ENCODE results near the gene FRAS1. TPM values are rescaled to one million over a fixed set of nuclear protein-coding genes. Genes with fewer than 3 reads are reported as not detected.
"Not testable (repeated sequence)": the region's sequence is repeated elsewhere in the genome, so short reads cannot be mapped to it uniquely, and the experiment has no call there.

The FRAS1 gene
- total RNA-seq, 2 donors from 2014 or later: 2.3 to 8.1 TPM

- intact Hi-C loops (cut with DNase I): no loop called here
- DNase-seq (ENCODE audit: low spot score): no peak
These were observed 371.9 kb downstream of the FRAS1 start for GRCh38 chr4:78428996-78429395.

- no peak for DNase-seq (ENCODE audit: low spot score)
- intact Hi-C loops (cut with DNase I): no loop called here
These were observed 375.8 kb downstream of the FRAS1 start for GRCh38 chr4:78432896-78433295.

DNA sequence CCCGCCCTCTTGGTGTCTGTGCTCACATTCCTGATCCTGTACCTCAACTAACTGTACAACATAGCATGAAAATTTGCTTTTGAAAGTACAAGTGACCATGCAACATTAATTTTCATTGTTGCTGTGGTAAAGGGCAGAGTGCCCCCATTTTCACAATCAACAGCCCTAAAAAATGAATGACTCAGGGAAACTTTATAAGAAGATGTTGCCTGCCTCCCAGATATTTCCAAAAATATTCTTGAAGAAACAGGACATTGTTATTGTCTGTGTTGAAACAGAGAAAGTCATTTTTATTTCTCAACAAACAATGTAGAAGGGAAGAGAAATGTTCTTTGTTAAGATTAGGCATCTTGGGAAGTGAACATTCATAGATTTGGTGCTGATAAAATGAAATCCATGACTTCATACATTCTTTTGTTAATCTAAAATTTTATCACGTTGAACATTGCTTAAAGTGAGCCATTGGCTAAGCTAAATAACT is 380.5 kb downstream of the FRAS1 start:
- no peak for DNase-seq (ENCODE audit: low spot score)

GRCh38 chr4:78439328-78439727 is 382.2 kb downstream of the FRAS1 start:
- DNase-seq (ENCODE audit: low spot score): no peak
- intact Hi-C loops (cut with DNase I): no loop called here

More for the DNA sequence above, 380.5 kb downstream of the FRAS1 start:
- intact Hi-C loops (cut with DNase I): no loop called here

DNA sequence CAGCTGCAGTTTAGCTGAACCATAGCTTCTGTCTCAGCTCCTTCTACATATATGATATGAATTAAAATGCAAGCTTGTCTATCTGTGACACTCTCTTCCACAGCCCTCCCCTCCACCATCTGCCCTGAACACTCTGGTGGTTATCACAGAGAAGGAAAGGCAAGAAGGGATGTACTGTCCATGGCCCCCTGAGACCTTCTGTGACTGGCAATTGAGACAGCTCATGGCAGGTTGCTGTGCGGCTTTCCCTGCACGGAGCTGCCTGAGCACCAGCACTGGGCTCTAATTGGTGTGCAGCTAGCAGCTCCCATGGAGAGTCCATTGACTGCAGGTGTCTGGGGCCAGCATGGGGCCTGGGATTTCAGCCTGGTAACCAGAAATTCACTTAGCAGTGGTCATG is 384.6 kb downstream of the FRAS1 start:
- intact Hi-C loops (cut with DNase I): no loop called here
- no peak for DNase-seq (ENCODE audit: low spot score)

- no peak for DNase-seq (ENCODE audit: low spot score)
- intact Hi-C loops (cut with DNase I): no loop called here
These were observed 389.5 kb downstream of the FRAS1 start for GRCh38 chr4:78446619-78447018.

DNA sequence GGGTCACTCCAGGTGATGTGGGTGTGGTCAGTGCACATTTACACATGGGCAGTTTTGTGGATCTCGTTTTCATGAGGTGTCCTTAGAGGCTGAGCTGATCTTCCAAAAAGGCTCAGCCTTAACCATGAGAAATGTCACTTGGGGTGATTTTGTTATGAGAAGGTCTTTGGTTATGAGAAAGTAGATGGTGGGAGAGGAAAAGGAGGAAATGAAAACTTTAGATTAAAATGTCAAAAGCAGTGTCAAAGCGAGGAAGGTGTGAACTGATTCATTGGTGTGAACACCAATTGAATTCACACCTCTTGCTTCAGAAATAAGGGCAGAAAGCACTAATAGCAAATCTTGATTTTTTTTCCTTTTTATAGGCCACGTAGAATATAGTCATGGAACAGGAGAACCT is 394.3 kb downstream of the FRAS1 start:
- DNase-seq (ENCODE audit: low spot score): no peak
- intact Hi-C loops (cut with DNase I): no loop called here

DNA sequence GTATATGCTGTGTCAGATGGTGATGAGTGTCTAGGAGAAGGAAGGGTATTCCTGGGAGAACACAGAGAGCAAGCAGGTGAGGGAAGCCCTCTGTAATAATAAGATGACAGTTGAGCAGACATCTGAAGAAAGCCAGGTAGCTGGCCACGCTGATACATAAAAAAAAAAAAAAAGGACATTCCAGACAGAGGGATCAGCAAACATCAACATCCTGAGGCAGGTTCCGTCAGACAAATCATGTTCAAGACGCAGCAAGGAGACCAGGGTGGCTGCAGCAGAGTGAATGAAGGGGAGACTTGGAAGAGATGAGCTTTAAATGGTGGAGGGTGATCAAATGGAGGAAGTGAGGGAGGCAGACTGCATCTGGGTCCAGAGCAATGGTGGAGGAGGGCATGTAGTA is 396.9 kb downstream of the FRAS1 start:
- no peak for DNase-seq (ENCODE audit: low spot score)
- intact Hi-C loops (cut with DNase I): no loop called here

DNA sequence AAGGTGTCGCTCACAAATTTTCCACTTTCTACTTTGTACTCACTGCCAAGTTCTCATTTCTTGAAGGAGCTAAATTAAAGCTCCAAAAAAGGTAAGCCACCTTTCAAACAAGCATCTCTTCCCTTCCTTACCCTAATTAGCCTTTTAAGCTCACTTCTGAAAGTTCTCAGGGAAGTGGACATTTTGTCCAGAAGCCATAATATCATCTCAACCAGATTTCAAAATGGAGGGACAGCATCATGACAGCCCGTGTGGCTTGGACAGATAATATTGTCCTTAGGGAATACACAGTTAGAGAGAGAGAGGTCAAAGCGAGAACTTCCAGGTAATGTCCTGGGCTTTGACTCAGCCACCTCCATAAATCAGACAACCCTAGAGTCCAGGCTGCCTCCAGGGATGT is 400.6 kb downstream of the FRAS1 start:
- no peak for DNase-seq (ENCODE audit: low spot score)
- intact Hi-C loops (cut with DNase I): no loop called here

DNA sequence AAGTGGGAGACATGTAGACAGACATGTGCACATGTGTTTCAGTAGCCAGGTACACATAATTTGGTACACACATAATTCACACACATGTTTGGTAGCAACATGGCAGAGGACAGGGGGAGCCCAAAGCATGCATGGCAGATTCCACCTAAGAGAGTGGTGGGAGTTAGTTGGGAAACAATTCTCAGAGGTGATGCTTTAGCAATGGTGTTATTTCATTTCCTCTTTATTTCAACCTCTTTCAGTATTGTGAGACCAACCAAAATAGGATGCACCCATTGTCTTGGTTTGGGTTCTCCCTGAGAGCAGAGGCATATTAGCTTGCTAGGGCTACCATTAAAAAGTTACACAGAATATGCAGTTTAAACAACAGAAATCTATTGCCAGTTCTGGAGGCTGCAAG is 402.2 kb downstream of the FRAS1 start:
- no peak for DNase-seq (ENCODE audit: low spot score)
- intact Hi-C loops (cut with DNase I): no loop called here

GRCh38 chr4:78460368-78460767 is 403.2 kb downstream of the FRAS1 start:
- intact Hi-C loops (cut with DNase I): no loop called here
- DNase-seq (ENCODE audit: low spot score): no peak

GRCh38 chr4:78464265-78464664 is 407.1 kb downstream of the FRAS1 start:
- DNase-seq (ENCODE audit: low spot score): no peak
- intact Hi-C loops (cut with DNase I): no loop called here

DNA sequence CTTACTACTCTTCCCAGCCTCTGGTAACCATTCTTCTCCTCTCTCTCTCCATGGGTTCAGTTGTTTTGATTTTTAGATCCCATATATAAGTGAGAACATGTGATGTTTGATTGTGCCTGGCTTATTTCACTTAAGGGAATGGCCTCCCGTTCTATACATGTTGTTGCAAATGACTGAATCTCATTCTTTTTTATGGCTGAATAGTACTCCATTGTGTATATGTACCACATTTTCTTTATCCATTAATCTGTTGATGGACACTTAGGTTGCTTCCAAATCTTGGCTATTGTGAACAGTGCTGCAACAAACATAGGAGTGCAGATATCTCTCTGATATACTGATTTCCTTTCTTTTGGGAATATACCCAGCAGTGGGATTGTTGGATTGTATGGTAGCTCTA is 410.1 kb downstream of the FRAS1 start:
- intact Hi-C loops (cut with DNase I); DNase-seq (ENCODE audit: low spot score): not testable (repeated sequence)

GRCh38 chr4:78468272-78468671 is 411.1 kb downstream of the FRAS1 start:
- intact Hi-C loops (cut with DNase I): no loop called here
- DNase-seq (ENCODE audit: low spot score): no peak

DNA sequence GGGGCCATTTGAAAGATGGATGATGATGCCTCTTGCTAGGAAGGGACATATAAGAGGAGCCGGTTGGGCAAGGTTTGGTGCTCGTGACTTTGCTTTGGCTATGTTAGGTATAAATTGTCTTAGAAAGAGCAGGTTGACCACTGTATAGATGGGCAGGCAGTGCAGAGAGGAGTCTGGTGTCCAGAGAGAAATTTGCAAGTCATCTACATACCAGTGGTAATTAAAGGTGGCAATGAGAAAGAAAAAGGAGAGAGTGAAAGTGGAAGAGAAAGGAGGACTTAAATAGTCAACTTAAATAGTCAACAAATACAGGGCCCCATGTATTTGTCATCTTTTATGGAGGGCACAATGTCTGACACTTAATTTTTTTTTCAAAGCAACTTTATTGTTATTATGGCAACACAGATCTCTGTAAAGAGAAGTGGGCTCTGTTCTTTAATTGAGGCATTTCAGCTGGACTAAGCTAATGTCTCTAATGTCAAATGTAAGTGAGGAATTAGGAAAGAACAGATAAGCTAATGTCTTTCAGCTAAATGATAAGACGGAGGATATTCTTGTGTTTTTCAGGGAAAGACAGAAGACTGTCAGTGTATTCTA is 419.1 kb downstream of the FRAS1 start:
- DNase-seq (ENCODE audit: low spot score): no peak
- intact Hi-C loops (cut with DNase I): no loop called here

- intact Hi-C loops (cut with DNase I): no loop called here
- DNase-seq (ENCODE audit: low spot score): no peak
These were observed 420.2 kb downstream of the FRAS1 start for GRCh38 chr4:78477276-78477675.

DNA sequence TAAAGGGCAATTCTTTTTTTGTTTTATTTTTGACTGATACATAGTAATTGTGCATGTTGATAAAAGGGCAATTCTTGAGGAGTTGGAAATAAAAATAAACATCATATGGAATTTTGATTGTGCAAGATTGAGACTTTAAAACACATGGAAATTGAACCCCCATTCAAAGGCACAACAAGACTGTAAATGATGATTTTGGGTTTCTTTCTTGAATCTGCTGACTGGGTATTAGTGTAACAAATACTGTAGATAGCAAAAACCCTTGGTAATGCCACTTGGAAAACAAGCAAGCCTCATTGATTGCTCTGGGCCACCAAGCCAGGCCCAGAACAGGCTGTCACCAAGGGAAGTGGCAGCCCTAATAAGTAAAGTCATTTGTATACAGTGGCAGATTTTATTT is 421.4 kb downstream of the FRAS1 start:
- intact Hi-C loops (cut with DNase I): no loop called here

DNA sequence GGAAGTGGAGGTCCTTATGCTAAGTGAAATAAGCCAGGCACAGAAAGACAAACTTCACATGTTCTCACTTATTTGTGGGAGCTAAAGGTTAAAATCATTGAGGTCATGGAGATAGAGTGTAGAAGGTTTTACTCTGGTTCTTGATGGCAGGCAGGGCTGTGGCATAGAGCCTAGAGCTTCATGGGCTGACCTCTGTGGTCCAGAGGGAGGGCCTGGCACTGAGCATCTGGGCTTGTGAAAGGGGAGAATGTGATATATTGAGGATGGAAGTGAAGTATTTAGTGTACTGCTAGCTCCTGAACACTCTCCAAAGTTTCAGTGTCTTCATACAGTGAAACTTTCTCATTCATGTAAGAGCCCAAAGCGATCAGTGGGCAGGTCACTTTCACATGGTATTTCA is 423.2 kb downstream of the FRAS1 start:
- intact Hi-C loops (cut with DNase I): loop anchor here in 1 of 2 donors (10.0 kb wide), 1 partner anchor 1205 kb away; no protein-coding TSS in a partner anchor
- DNase-seq (ENCODE audit: low spot score): no peak

More for the DNA sequence above, 421.4 kb downstream of the FRAS1 start:
- DNase-seq (ENCODE audit: low spot score): no peak

- intact Hi-C loops (cut with DNase I): loop anchor here in 1 of 2 donors (10.0 kb wide), 1 partner anchor 1204 kb away; no protein-coding TSS in a partner anchor
- DNase-seq (ENCODE audit: low spot score): no peak
These were observed 424.1 kb downstream of the FRAS1 start for GRCh38 chr4:78481180-78481579.

- intact Hi-C loops (cut with DNase I): loop anchor here in 1 of 2 donors (10.0 kb wide), 1 partner anchor 1203 kb away; no protein-coding TSS in a partner anchor
- no peak for DNase-seq (ENCODE audit: low spot score)
These were observed 425.2 kb downstream of the FRAS1 start for GRCh38 chr4:78482281-78482680.

GRCh38 chr4:78483811-78484210 is 426.7 kb downstream of the FRAS1 start:
- intact Hi-C loops (cut with DNase I): loop anchor here in 1 of 2 donors (10.0 kb wide), 1 partner anchor 1201 kb away; no protein-coding TSS in a partner anchor

More at GRCh38 chr4:78483811-78484210, 426.7 kb downstream of the FRAS1 start:
- no peak for DNase-seq (ENCODE audit: low spot score)

Data from posterior vena cava (tissue), 2 donors.